Immature natural killer cell (primary cell): Measurements from ENCODE around the gene TAS2R1. TPM values are rescaled to one million over a fixed set of nuclear protein-coding genes. Genes with fewer than 3 reads are reported as not detected.
"Not testable (repeated sequence)": the region's sequence is repeated elsewhere in the genome, so short reads cannot be mapped to it uniquely, and the experiment has no call there.

Experiments
- DNase-seq, 3 donors: peaks; one replicate each; pipeline ENCODE4 v3.0.0; 2022; ENCODE audit warnings: mixed read lengths in 1 of 3
- H3K27ac Mint-ChIP-seq, 6 donors: one replicate each; pipeline ENCODE4 v1.8.0; 2020; ENCODE audit warnings: mixed read lengths in 6 of 6, mild to moderate bottlenecking in 5 of 6, inconsistent platforms in 4 of 6, moderate library complexity in 3 of 6
- H3K27me3 Mint-ChIP-seq, 3 donors: one replicate each; pipeline ENCODE4 v1.8.0; 2020 to 2021; ENCODE audit warnings: low read depth in 3 of 3, mild to moderate bottlenecking in 3 of 3, mixed read lengths in 3 of 3, moderate library complexity in 3 of 3, inconsistent platforms in 1 of 3
- H3K36me3 Mint-ChIP-seq, 3 donors: one replicate each; pipeline ENCODE4 v1.8.0; 2020; ENCODE audit warnings: mixed read lengths in 3 of 3, inconsistent platforms in 2 of 3, mild to moderate bottlenecking in 2 of 3
- H3K4me1 Mint-ChIP-seq, 2 donors: one replicate each; pipeline ENCODE4 v1.8.0; 2020; ENCODE audit warnings: inconsistent platforms in 2 of 2, mild to moderate bottlenecking in 2 of 2, mixed read lengths in 2 of 2, moderate library complexity in 1 of 2
- H3K4me3 Mint-ChIP-seq, 5 donors: one replicate each; pipeline ENCODE4 v1.8.0; 2020; ENCODE audit warnings: mild to moderate bottlenecking in 5 of 5, mixed read lengths in 5 of 5, inconsistent platforms in 3 of 5, moderate library complexity in 3 of 5
- H3K9me3 Mint-ChIP-seq, 6 donors: one replicate each; pipeline ENCODE4 v1.8.0; 2020; ENCODE audit warnings: mild to moderate bottlenecking in 6 of 6, mixed read lengths in 6 of 6, inconsistent platforms in 4 of 6, moderate library complexity in 3 of 6
- polyA plus RNA-seq, 3 donors: library from polyadenylated mRNA; unstranded; fragments of 300-500 nt; fragmentation: Illumina TruSeq; gene quantifications; one replicate each; pipeline ENCODE4 v1.2.3, GENCODE V29; 2021

The TAS2R1 gene
- polyA plus RNA-seq, 3 donors from 2014 or later = not detected

GRCh38 chr5:9617221-9617620 is 12.9 kb downstream of the TAS2R1 start:
- H3K27ac Mint-ChIP-seq = no peak overlapping the region

DNA sequence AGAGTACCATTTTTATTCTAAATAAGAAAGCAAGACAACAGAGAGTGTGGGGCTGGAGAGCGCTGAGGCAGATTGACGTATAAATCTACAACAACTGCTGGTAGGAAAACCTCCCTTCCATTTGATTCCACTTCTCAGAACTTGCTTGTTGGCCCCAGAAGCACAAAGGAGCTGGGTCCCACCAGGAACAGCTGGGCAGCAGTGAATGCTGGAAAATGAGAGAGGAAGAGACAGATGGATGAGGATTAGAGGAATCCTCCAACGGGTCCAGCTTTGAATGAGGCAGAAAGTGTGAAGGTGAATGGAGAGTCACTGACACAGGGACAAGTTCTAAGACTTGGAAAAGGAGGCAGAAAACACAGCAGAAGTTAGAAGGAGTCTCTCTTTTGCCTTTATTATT is 14.8 kb downstream of the TAS2R1 start:
- Mint-ChIP-seq H3K4me3 (no peak overlapping the region), H3K27ac (no peak overlapping the region)

More at GRCh38 chr5:9617221-9617620, 12.9 kb downstream of the TAS2R1 start:
- H3K4me3 Mint-ChIP-seq = no peak overlapping the region
- H3K4me1 Mint-ChIP-seq = no peaks in the 10 kb centered on the region
- DNase-seq = no peak
- peaks cover 4 to 17% (median 8%) of the 10 kb centered on the region in 6 donors for H3K9me3 Mint-ChIP-seq
- no peaks in the 10 kb centered on the region for H3K36me3 Mint-ChIP-seq
- peaks cover 0 to 2% (median 0%) of the 10 kb centered on the region in 3 donors for H3K27me3 Mint-ChIP-seq

DNA sequence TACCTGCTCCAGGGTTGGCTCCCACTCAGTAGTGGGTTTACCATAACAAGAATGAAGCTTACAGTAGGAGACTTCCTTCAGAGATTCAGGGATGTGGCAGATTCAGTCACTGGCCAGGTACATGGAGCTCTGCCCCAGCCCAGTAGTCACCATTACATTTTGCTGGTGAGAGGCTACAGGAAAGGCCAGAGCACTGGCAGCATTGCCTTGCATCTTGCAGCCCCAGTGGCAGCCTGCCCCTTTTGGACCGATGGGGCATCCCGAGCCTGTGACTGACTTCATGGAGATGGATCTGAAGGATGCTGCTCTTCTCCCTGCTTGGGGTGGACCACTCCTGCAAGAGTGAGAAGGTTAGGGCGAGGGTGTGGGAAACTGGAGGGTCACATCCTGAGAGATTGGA is 16.8 kb downstream of the TAS2R1 start:
- no peaks in the 10 kb centered on the region for H3K36me3 Mint-ChIP-seq
- H3K4me1 Mint-ChIP-seq = no peaks in the 10 kb centered on the region
- no peak overlapping the region for H3K4me3 Mint-ChIP-seq
- H3K27ac Mint-ChIP-seq = no peak overlapping the region
- DNase-seq = no peak
- H3K9me3 Mint-ChIP-seq = peaks cover 3 to 20% (median 7%) of the 10 kb centered on the region in 6 donors
- H3K27me3 Mint-ChIP-seq = peaks cover 0 to 2% (median 0%) of the 10 kb centered on the region in 3 donors

More for the DNA sequence above, 14.8 kb downstream of the TAS2R1 start:
- Mint-ChIP-seq H3K4me1 (no peaks in the 10 kb centered on the region), H3K27me3 (peaks cover 0 to 2% (median 0%) of the 10 kb centered on the region in 3 donors), H3K36me3 (no peaks in the 10 kb centered on the region), H3K9me3 (peaks cover 6 to 27% (median 10%) of the 10 kb centered on the region in 6 donors)
- no peak for DNase-seq

DNA sequence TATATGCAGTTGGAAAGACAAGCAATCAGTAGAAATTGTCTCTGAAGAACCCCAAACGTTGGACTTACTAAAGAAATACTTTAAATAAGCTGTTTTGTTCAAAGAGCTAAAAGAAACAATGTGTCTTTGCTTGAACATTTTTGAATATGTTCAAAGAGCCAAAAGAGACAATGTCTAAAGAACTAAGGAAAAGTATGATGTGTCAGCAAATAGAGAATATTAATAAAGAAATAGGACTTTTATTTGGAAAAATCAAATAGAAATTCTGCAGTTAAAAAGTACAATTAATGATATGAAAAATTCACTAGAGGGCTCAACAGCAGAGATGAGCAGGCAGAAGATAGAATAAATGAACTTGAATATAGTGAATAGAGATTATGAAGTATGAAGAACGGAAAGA is 19.2 kb downstream of the TAS2R1 start:
- peaks cover 0 to 2% (median 0%) of the 10 kb centered on the region in 3 donors for H3K27me3 Mint-ChIP-seq
- H3K4me3 Mint-ChIP-seq = no peak overlapping the region
- H3K4me1 Mint-ChIP-seq = no peaks in the 10 kb centered on the region
- no peaks in the 10 kb centered on the region for H3K36me3 Mint-ChIP-seq
- DNase-seq = no peak
- H3K9me3 Mint-ChIP-seq = peaks cover 3 to 12% (median 8%) of the 10 kb centered on the region in 6 donors
- no peak overlapping the region for H3K27ac Mint-ChIP-seq

DNA sequence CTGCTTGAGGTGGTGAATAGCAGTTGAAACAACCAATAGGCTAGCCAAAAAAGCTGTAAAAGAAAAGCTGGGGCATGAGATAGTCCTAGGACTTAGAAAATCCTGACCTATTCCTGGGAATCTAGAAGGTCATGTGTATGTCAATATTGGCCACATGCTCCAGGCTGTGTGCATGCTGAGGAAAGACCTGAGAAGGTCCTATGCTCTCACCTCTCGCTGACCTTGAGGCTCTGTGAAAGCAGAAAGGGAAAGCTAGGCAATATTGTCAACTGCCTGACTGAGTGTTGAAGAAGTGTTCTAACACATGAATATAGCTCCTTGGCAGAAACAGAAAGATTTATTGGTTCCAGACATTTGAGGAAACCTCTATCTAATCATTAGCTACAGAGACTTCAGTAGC is 19.8 kb downstream of the TAS2R1 start:
- Mint-ChIP-seq H3K4me1 (no peaks in the 10 kb centered on the region), H3K27ac (no peak overlapping the region), H3K27me3 (peaks cover 0 to 2% (median 0%) of the 10 kb centered on the region in 3 donors), H3K9me3 (peaks cover 3 to 13% (median 9%) of the 10 kb centered on the region in 6 donors), H3K4me3 (no peak overlapping the region), H3K36me3 (no peaks in the 10 kb centered on the region)
- DNase-seq = no peak

DNA sequence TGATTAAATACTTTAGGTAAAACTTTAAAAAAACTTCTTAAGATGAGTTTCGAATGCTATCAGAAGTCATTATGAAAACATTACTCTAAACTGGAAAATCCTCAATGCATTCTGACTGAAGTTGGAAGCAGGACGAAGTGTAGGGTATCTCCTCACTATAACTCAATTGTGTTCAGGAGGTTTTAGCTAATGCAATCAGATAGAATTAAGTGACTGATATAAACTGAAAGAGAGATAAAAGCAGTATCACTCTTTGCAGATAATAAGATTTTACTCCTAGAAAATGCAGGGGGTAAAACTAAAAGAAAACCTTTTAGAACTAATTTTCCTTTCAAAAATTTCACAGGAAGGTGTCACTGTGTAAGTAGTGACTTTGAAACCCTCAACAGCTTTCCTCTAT is 22.1 kb downstream of the TAS2R1 start:
- no peaks in the 10 kb centered on the region for H3K4me1 Mint-ChIP-seq

GRCh38 chr5:9605041-9605838 is 24.9 kb downstream of the TAS2R1 start:
- peaks cover 0 to 2% (median 0%) of the 10 kb centered on the region in 3 donors for H3K27me3 Mint-ChIP-seq
- peaks cover 0 to 4% (median 0%) of the 10 kb centered on the region in 3 donors for H3K36me3 Mint-ChIP-seq
- H3K4me1 Mint-ChIP-seq = no peaks in the 10 kb centered on the region
- no peak overlapping the region for H3K27ac Mint-ChIP-seq
- H3K9me3 Mint-ChIP-seq = peaks cover 8 to 27% (median 12%) of the 10 kb centered on the region in 6 donors
- no peak for DNase-seq
- no peak overlapping the region for H3K4me3 Mint-ChIP-seq

More for the DNA sequence above, 22.1 kb downstream of the TAS2R1 start:
- no peak for DNase-seq
- Mint-ChIP-seq H3K27me3 (peaks cover 0 to 2% (median 0%) of the 10 kb centered on the region in 3 donors), H3K36me3 (no peaks in the 10 kb centered on the region), H3K9me3 (peaks cover 11 to 26% (median 16%) of the 10 kb centered on the region in 6 donors), H3K4me3 (no peak overlapping the region), H3K27ac (no peak overlapping the region)

DNA sequence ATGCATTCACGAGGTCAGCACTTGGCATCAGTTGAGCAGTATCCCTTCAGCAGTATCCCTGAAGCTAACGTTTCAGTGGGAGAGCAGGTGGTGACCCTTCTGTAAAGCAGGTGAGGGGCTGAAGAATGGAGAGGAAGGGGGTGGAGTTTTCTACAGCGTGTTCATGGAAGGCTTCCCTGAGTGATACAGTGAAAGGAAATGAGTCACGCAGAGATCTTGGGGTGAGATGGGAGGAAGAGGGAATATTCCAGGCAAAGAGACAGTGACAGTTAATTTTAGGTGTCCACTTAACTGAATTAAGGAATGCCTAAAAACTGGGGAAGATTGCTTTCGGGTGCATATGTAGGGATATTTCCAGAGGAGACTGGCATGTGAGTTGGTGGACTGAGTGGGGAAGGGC is 25.7 kb downstream of the TAS2R1 start:
- no peak for DNase-seq
- no peaks in the 10 kb centered on the region for H3K4me1 Mint-ChIP-seq
- peaks cover 0 to 2% (median 0%) of the 10 kb centered on the region in 3 donors for H3K27me3 Mint-ChIP-seq
- no peak overlapping the region for H3K27ac Mint-ChIP-seq
- peaks cover 0 to 4% (median 0%) of the 10 kb centered on the region in 3 donors for H3K36me3 Mint-ChIP-seq
- H3K4me3 Mint-ChIP-seq = no peak overlapping the region
- H3K9me3 Mint-ChIP-seq = peaks cover 8 to 23% (median 12%) of the 10 kb centered on the region in 6 donors

DNA sequence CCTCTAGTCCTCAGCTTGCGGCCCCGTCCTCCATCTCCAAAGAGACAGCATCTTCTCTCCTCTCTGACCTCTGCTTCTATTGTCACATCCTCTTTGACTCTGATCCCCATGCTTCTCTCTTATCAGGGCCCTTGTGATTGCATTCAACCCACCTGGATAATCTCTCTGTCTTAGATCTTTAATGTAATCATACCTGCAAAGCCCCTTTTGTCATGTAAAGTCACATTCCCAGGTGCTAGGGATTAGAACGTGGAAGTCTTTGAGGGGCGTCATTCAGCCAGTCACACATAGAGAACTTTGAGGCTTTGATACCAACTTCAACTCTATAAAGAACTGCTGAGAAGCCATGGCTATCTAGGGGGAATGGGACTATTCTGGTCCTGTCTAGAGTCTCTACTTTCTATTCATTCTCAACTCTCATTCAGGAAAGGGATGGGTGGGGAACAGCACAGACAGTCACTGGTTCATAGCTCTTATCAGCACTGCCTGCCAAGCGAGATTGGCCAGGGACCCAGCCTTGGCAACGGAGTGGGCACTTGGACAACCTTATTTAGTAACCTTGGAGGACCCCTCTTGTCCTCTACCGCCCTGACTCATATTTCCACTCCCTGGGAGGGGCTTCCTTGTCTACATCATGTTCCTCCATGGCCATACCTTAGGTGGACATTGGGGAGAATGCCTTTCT is 29.0 kb downstream of the TAS2R1 start:
- Mint-ChIP-seq H3K4me1 (no peaks in the 10 kb centered on the region), H3K4me3 (no peak overlapping the region), H3K27ac (no peak overlapping the region), H3K36me3 (peaks cover 0 to 4% (median 0%) of the 10 kb centered on the region in 3 donors), H3K9me3 (peaks cover 9 to 26% (median 14%) of the 10 kb centered on the region in 6 donors), H3K27me3 (peaks cover 0 to 4% (median 2%) of the 10 kb centered on the region in 3 donors)
- no peak for DNase-seq

- DNase-seq = no peak
- Mint-ChIP-seq H3K4me1 (no peaks in the 10 kb centered on the region), H3K27me3 (peaks cover 0 to 4% (median 2%) of the 10 kb centered on the region in 3 donors), H3K36me3 (peaks cover 0 to 4% (median 0%) of the 10 kb centered on the region in 3 donors), H3K9me3 (peaks cover 5 to 20% (median 10%) of the 10 kb centered on the region in 6 donors), H3K4me3 (no peak overlapping the region), H3K27ac (no peak overlapping the region)
These were observed 30.8 kb downstream of the TAS2R1 start for GRCh38 chr5:9599391-9599790.

DNA sequence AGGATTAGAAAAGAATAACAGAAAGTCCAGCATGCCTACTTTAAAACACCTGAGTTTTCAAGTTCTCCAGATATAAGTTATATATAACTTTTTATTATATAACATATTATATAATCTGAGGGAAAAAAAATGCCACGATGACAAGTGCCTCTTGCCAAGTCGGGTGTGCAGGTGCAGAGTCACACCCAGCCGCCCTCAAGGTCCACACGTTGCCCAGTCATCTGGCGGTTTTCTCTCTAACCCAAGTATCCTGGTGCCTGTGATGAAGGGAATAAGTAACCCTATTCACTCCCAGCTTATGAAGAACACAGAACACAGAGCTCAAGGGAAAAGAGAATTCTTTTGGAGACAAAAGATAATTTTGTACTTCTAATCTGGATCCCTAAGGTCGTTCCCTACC is 31.8 kb downstream of the TAS2R1 start:
- H3K9me3 Mint-ChIP-seq = peaks cover 2 to 12% (median 5%) of the 10 kb centered on the region in 6 donors
- H3K27me3 Mint-ChIP-seq, H3K4me3 Mint-ChIP-seq, H3K4me1 Mint-ChIP-seq, DNase-seq, H3K36me3 Mint-ChIP-seq, H3K27ac Mint-ChIP-seq: not testable (repeated sequence)

GRCh38 chr5:9597322-9597721 is 32.8 kb downstream of the TAS2R1 start:
- H3K4me1 Mint-ChIP-seq, H3K36me3 Mint-ChIP-seq, DNase-seq, H3K27me3 Mint-ChIP-seq, H3K27ac Mint-ChIP-seq, H3K4me3 Mint-ChIP-seq: not testable (repeated sequence)
- H3K9me3 Mint-ChIP-seq = peaks cover 0 to 12% (median 3%) of the 10 kb centered on the region in 6 donors

- Mint-ChIP-seq H3K27me3 (peaks cover 0 to 4% (median 3%) of the 10 kb centered on the region in 3 donors), H3K4me3 (no peak overlapping the region), H3K9me3 (peaks cover 0 to 13% (median 3%) of the 10 kb centered on the region in 6 donors), H3K36me3 (peaks cover 0 to 4% (median 0%) of the 10 kb centered on the region in 3 donors), H3K4me1 (no peaks in the 10 kb centered on the region), H3K27ac (no peak overlapping the region)
- no peak for DNase-seq
These were observed 33.3 kb downstream of the TAS2R1 start for GRCh38 chr5:9596824-9597223.
